K562 (cell line): ENCODE data around the gene MEGF11. TPM values are rescaled to one million over a fixed set of nuclear protein-coding genes. Genes with fewer than 3 reads are reported as not detected.

Experiments used
- CREB5 ChIP-seq: fragments of 250-450 bp; sonication (Bioruptor Pico); IDR thresholded peaks from 2 replicates; pipeline ENCODE4 v1.5.0; 2020; ENCODE audit warnings: mild to moderate bottlenecking
- DACH1 ChIP-seq: fragments of 450-650 bp; IDR thresholded peaks from 2 replicates; pipeline ENCODE4 v1.6.1; 2018; ENCODE audit not compliant: partially characterized antibody
- E2F1 ChIP-seq: sonication (generic); formaldehyde crosslinking; IDR thresholded peaks from 2 replicates; pipeline ENCODE4 v1.8.1; 2023; ENCODE audit warnings: mild to moderate bottlenecking, missing genetic modification reagents, moderate library complexity
- ETV1 ChIP-seq: fragments of 450-650 bp; conservative IDR thresholded peaks from 2 replicates; pipeline ENCODE4 v1.6.1; 2016; ENCODE audit warnings: missing genetic modification characterization, control low read depth, low read depth, missing compliant biosample characterization
- MCM7 ChIP-seq, 2 experiments: fragments of 450-650 bp; IDR thresholded peaks; 2 replicates each; pipeline ENCODE4 v1.6.1; 2016 to 2018
- RNF219 ChIP-seq: fragments of 250-450 bp; sonication (Bioruptor Pico); IDR thresholded peaks from 2 replicates; pipeline ENCODE4 v1.5.0; 2022; ENCODE audit warnings: mild to moderate bottlenecking
- XRCC4 ChIP-seq: IDR thresholded peaks from one replicate; pipeline ENCODE4 v1.6.1; 2011; ENCODE audit not compliant: insufficient read depth, insufficient read length; ENCODE audit errors: extremely low read depth
- ZBTB33 ChIP-seq: sonication (generic); formaldehyde crosslinking; IDR thresholded peaks from 2 replicates; pipeline ENCODE4 v1.8.1; 2023; ENCODE audit warnings: mild to moderate bottlenecking, missing genetic modification reagents
- ZNF318 ChIP-seq, 2 experiments: fragments of 450-650 bp; IDR thresholded peaks; 2 replicates each; pipeline ENCODE4 v1.6.1; 2016; ENCODE audit warnings: mild to moderate bottlenecking in 2 of 2, borderline replicate concordance in 1 of 2, low read depth in 1 of 2, moderate library complexity in 1 of 2
- ZNF561 ChIP-seq: fragments of 450-650 bp; formaldehyde crosslinking; conservative IDR thresholded peaks from 2 replicates; pipeline ENCODE4 v1.4.0; 2020; ENCODE audit warnings: mild to moderate bottlenecking, moderate library complexity
- polyA plus RNA-seq, 8 experiments: library from polyadenylated mRNA; depleted of rRNA in 4 of 8; stranded (reverse) in 5 of 8; unstranded in 3 of 8; fragments of >200 nt; fragmentation: Nextera tagmentation in 2 of 8; fragmentation: Illumina TruSeq in 1 of 8; extraction: Ambion mirVana in 2 of 8; extraction: Trizol in 1 of 8; gene quantifications; 2 replicates each; pipeline versions ENCODE4 v1.2.1 to v1.2.3, GENCODE V29; 2011 to 2014; ENCODE audit warnings: inconsistent platforms in 1 of 8, missing spikeins in 1 of 8
- total RNA-seq, 7 experiments: library from RNA; depleted of rRNA in 6 of 7; stranded (reverse); fragments of >200 nt in 6 of 7; fragmentation: Illumina TruSeq in 2 of 7; extraction: Trizol in 2 of 7; gene quantifications; 2 replicates each; pipeline versions ENCODE4 v1.2.1 to v1.2.3, GENCODE V29; 2011 to 2021; ENCODE audit warnings: low replicate concordance in 1 of 7

MEGF11 gene
- total and polyA plus RNA-seq, 9 of the 15 experiments (the other 6 are each of a cell fraction or from before 2014, with no cell fraction given): 0.06 to 0.23 (median 0.20) TPM; not detected in 6

GRCh38 chr15:65869126-65869953 is 384.2 kb downstream of the MEGF11 start, which contains the start of gene RAB11A (continued):
- TF ChIP-seq ZNF318 (IDR thresholded peaks at IDR 0.05; ENCODE audit: borderline replicate concordance in 1 of 2, low read depth in 1 of 2) (no peak), RNF219 (CRISPR knock-in tag) (no peak), ZBTB33 (CRISPR knock-in tag) (0 out of 2 replicates have a peak, but pooled peaks have one; percentile 24), CREB5 (CRISPR knock-in tag) (no peak), E2F1 (CRISPR knock-in tag) (peak; percentile 70), ZNF561 (CRISPR knock-in tag) (no peak), XRCC4 (no peak), MCM7 (IDR thresholded peaks at IDR 0.05) (no peak), ETV1 (tag) (no peak; the same call in none of the 2 replicates), DACH1 (no peak)
